ENCODE measurements around the gene KLHL41.
"Not testable (repeated sequence)": the region's sequence is repeated elsewhere in the genome, so short reads cannot be mapped to it uniquely, and the experiment has no call there.

KLHL41 gene

GRCh38 chr2:169510496-169510895, 994 bp downstream of the KLHL41 start:
- DNase-seq, result no peak

- no peak for DNase-seq
Observed at GRCh38 chr2:169511818-169512217, 2.3 kb downstream of the KLHL41 start.

GRCh38 chr2:169512525-169512924, 3.0 kb downstream of the KLHL41 start:
- DNase-seq, result no peak

- DNase-seq, result no peak
Observed at GRCh38 chr2:169513094-169513493, 3.6 kb downstream of the KLHL41 start.

GRCh38 chr2:169513926-169514325, 4.4 kb downstream of the KLHL41 start:
- no peak for DNase-seq

GRCh38 chr2:169514758-169515157, 5.3 kb downstream of the KLHL41 start:
- not testable (repeated sequence) for DNase-seq

GRCh38 chr2:169516488-169516995, 7.0 kb downstream of the KLHL41 start:
- DNase-seq, result not testable (repeated sequence)

- no peak for DNase-seq
Observed at GRCh38 chr2:169520896-169521295, 11.4 kb downstream of the KLHL41 start.

GRCh38 chr2:169523681-169524080, 14.2 kb downstream of the KLHL41 start:
- DNase-seq, result no peak

GRCh38 chr2:169525434-169525833, 15.9 kb downstream of the KLHL41 start:
- DNase-seq, result peak; percentile 83

GRCh38 chr2:169526451-169526850, 16.9 kb downstream of the KLHL41 start:
- DNase-seq, result no peak

GRCh38 chr2:169528271-169528701, 18.8 kb downstream of the KLHL41 start:
- peak; percentile 57 for DNase-seq

- DNase-seq, result not testable (repeated sequence)
Observed at GRCh38 chr2:169539460-169539859, 30.0 kb downstream of the KLHL41 start.

GRCh38 chr2:169540146-169540545, 30.6 kb downstream of the KLHL41 start:
- DNase-seq, result no peak

- no peak for DNase-seq
Observed at GRCh38 chr2:169542433-169542832, 32.9 kb downstream of the KLHL41 start.

- no peak for DNase-seq
Observed at GRCh38 chr2:169546756-169547155, 37.3 kb downstream of the KLHL41 start.

GRCh38 chr2:169561364-169561763, 51.9 kb downstream of the KLHL41 start:
- DNase-seq, result no peak

GRCh38 chr2:169562084-169562483, 52.6 kb downstream of the KLHL41 start:
- not testable (repeated sequence) for DNase-seq

GRCh38 chr2:169562519-169562918, 53.0 kb downstream of the KLHL41 start:
- DNase-seq, result peak; percentile 4

GRCh38 chr2:169565686-169566085, 56.2 kb downstream of the KLHL41 start:
- DNase-seq, result no peak

GRCh38 chr2:169569948-169570347, 60.4 kb downstream of the KLHL41 start:
- DNase-seq, result no peak

GRCh38 chr2:169570752-169571151, 61.2 kb downstream of the KLHL41 start:
- not testable (repeated sequence) for DNase-seq

GRCh38 chr2:169571571-169571970, 62.1 kb downstream of the KLHL41 start:
- DNase-seq, result no peak

- no peak for DNase-seq
Observed at GRCh38 chr2:169572189-169572588, 62.7 kb downstream of the KLHL41 start.

- no peak for DNase-seq
Observed at GRCh38 chr2:169572821-169573159, 63.3 kb downstream of the KLHL41 start.

All from NCI-H345 (cell line).